ENCODE results near the gene NSMF. TPM values are rescaled to one million over a fixed set of nuclear protein-coding genes. Genes with fewer than 3 reads are reported as not detected.

NSMF gene
- total and polyA plus RNA-seq, 2 of the 8 experiments (the other 6 are each of a cell fraction or from before 2014, with no cell fraction given), result 56.7 to 65.1 TPM

- no peak overlapping the region for H4K8ac ChIP-seq (ENCODE audit: extremely low read depth, insufficient read depth, low read length)
- FAIRE-seq, result no peak
- H3K18ac ChIP-seq (ENCODE audit: extremely low read depth, low read length), result no peak overlapping the region; the same call in 1 of the 2 replicates
- H3K23ac ChIP-seq (ENCODE audit: insufficient read length), result no peak overlapping the region
- H3K4ac ChIP-seq (replicated peaks; ENCODE audit: insufficient read length, low read depth, low read length), result no peak overlapping the region
- H3K14ac ChIP-seq (ENCODE audit: insufficient read length), result no peak overlapping the region
- no peak overlapping the region for H3K4me2 ChIP-seq (ENCODE audit: insufficient read depth in 1 of 2, low read depth in 2 of 2, low read length in 2 of 2)
- CTCF ChIA-PET (ENCODE audit: partially characterized antibody), result interaction anchor here (0.5 to 1.6 kb wide), 3 partner anchors 31 to 149 kb away, joined by 3 to 5 read pairs (median 4); no protein-coding TSS in a partner anchor
- no peaks in the 10 kb centered on the region for H3K79me1 ChIP-seq (ENCODE audit: low read depth, low read length)
- no peak overlapping the region for H2BK5ac ChIP-seq (ENCODE audit: low read depth, low read length)
- TF ChIP-seq ATF2 (IDR thresholded peaks at IDR 0.05; ENCODE audit: low read length), result no peak
- no peak for TF ChIP-seq RXRA (IDR thresholded peaks at IDR 0.05; ENCODE audit: insufficient read depth, low read depth, low read length)
- no peak for TF ChIP-seq RNF2 (IDR thresholded peaks at IDR 0.05; ENCODE audit: borderline replicate concordance, low read depth, low read length, missing control alignments, poor library complexity, severe bottlenecking)
- H3K56ac ChIP-seq (replicated peaks; ENCODE audit: insufficient read length, low read depth, low read length), result no peak overlapping the region
- no peak overlapping the region for H3K4me3 ChIP-seq (ENCODE audit: extremely low read depth in 1 of 4, insufficient read depth in 2 of 4, low read depth in 3 of 4, low read length in 4 of 4)
- H2AFZ ChIP-seq (ENCODE audit: low read length), result no peak overlapping the region
- no peak overlapping the region for H2BK12ac ChIP-seq (ENCODE audit: low read depth, low read length)
- no peak overlapping the region for H4K91ac ChIP-seq (replicated peaks; ENCODE audit: insufficient read length, low read length)
- no peaks in the 10 kb centered on the region for H3K36me3 ChIP-seq (ENCODE audit: control insufficient read depth in 2 of 4, insufficient read depth in 4 of 4, low read length in 3 of 4)
- POLR2A ChIA-PET (ENCODE audit: partially characterized antibody), result interaction anchor here (0.7 kb wide), 1 partner anchor 11 kb away, joined by 3 read pairs; no protein-coding TSS in a partner anchor
- H2AK5ac ChIP-seq (ENCODE audit: low read depth, low read length), result no peak overlapping the region
- 97% methylated on average over 23 of the region's 29 CpGs; no CpG with 5 or more reads in 1 of the 2 experiments for WGBS, 2 experiments (ENCODE audit: extremely low coverage in 1 of 2, insufficient coverage in 1 of 2, insufficient read length in 1 of 2, insufficient replicate concordance in 2 of 2, low coverage in 1 of 2, low lambda C conversion rate in 2 of 2, missing lambda C conversion rate in 1 of 2)
- no peak overlapping the region for H3K27ac ChIP-seq (ENCODE audit: low read depth, low read length)
- no peak overlapping the region for H2BK15ac ChIP-seq (ENCODE audit: low read length)
- no peak overlapping the region for H4K5ac ChIP-seq (ENCODE audit: insufficient read length, low read depth, low read length)
- no peak overlapping the region for H2BK20ac ChIP-seq (ENCODE audit: low read length)
- H3K23me2 ChIP-seq (ENCODE audit: low read depth, low read length), result no peaks in the 10 kb centered on the region
- peaks cover 4 to 11% of the 10 kb centered on the region in 2 experiments; a peak in 3 of 4 replicates for H3K9me3 ChIP-seq (ENCODE audit: insufficient read depth in 2 of 2, low read depth in 1 of 2, low read length in 1 of 2)
- H3K27me3 ChIP-seq (replicated peaks in 1 of 4; ENCODE audit: control insufficient read depth in 3 of 4, extremely low read depth in 1 of 4, insufficient read depth in 3 of 4, low read length in 3 of 4), result no peaks in the 10 kb centered on the region; a peak in 1 of 7 replicates
- no peak overlapping the region for H2BK120ac ChIP-seq (replicated peaks; ENCODE audit: low read depth, low read length)
- no peak overlapping the region for H3K9ac ChIP-seq (replicated peaks in 1 of 4; ENCODE audit: extremely low read depth in 1 of 4, low read depth in 3 of 4, low read length in 3 of 4)
- H4K20me1 ChIP-seq (replicated peaks in 1 of 2; ENCODE audit: control insufficient read depth in 1 of 2, insufficient read depth in 2 of 2, low read length in 2 of 2), result no peaks in the 10 kb centered on the region
- H3K4me1 ChIP-seq (replicated peaks in 1 of 4; ENCODE audit: control insufficient read depth in 3 of 4, insufficient read depth in 4 of 4, low read length in 3 of 4), result no peaks in the 10 kb centered on the region; a peak in 2 of 7 replicates
- no peak for DNase-seq (ENCODE audit: low read depth in 1 of 2, low spot score in 2 of 2)
- H3K79me2 ChIP-seq (ENCODE audit: control insufficient read depth in 1 of 2, insufficient read depth in 2 of 2, low read length in 2 of 2), result no peaks in the 10 kb centered on the region
Measured at GRCh38 chr9:137477778-137478612, 18.9 kb upstream of the NSMF start.

Measured in H1 (cell line).